H9 (cell line): Measurements from ENCODE around the gene RIT2. TPM values are rescaled to one million over a fixed set of nuclear protein-coding genes. Genes with fewer than 3 reads are reported as not detected.

Experiments used
- DNase-seq: peaks from one replicate; pipeline ENCODE4 v3.0.0-alpha.2; 2017
- H2AFZ ChIP-seq: one replicate; pipeline ENCODE4 v1.6.1; 2013; ENCODE audit warnings: mild to moderate bottlenecking, low read length, control low read depth, moderate library complexity
- H2AK5ac ChIP-seq: 2 replicates; pipeline ENCODE4 v1.6.1; 2013; ENCODE audit warnings: low read length, control low read depth, mixed read lengths; ENCODE audit not compliant: insufficient read length
- H2BK120ac ChIP-seq: one replicate; pipeline ENCODE4 v1.6.1; 2013; ENCODE audit warnings: low read depth, mild to moderate bottlenecking, low read length, control low read depth, inconsistent platforms; ENCODE audit not compliant: poor library complexity, severe bottlenecking
- H2BK12ac ChIP-seq: 2 replicates; pipeline ENCODE4 v1.6.1; 2013; ENCODE audit warnings: low read length, control low read depth, mixed read lengths, low read depth; ENCODE audit not compliant: insufficient read length
- H2BK15ac ChIP-seq: 2 replicates; pipeline ENCODE4 v1.6.1; 2013; ENCODE audit warnings: low read depth, low read length, control low read depth
- H2BK20ac ChIP-seq: one replicate; pipeline ENCODE4 v1.6.1; 2013; ENCODE audit warnings: low read depth, mild to moderate bottlenecking, low read length, control low read depth, inconsistent platforms; ENCODE audit not compliant: poor library complexity, severe bottlenecking
- H2BK5ac ChIP-seq: 2 replicates; pipeline ENCODE4 v1.6.1; 2013; ENCODE audit warnings: low read length, control low read depth, mixed read lengths; ENCODE audit not compliant: insufficient read length
- H3K14ac ChIP-seq: 2 replicates; pipeline ENCODE4 v1.6.1; 2013; ENCODE audit warnings: low read length, control low read depth; ENCODE audit not compliant: insufficient read depth
- H3K18ac ChIP-seq: 2 replicates; pipeline ENCODE4 v1.6.1; 2013; ENCODE audit warnings: low read depth, mild to moderate bottlenecking, mixed read lengths, low read length, control low read depth; ENCODE audit not compliant: insufficient read length
- H3K23ac ChIP-seq: 2 replicates; pipeline ENCODE4 v1.6.1; 2013; ENCODE audit warnings: low read length, control low read depth, mixed read lengths, low read depth; ENCODE audit not compliant: insufficient read length
- H3K23me2 ChIP-seq: 2 replicates; pipeline ENCODE4 v1.6.1; 2013; ENCODE audit warnings: low read depth, mild to moderate bottlenecking, mixed read lengths, low read length, control low read depth; ENCODE audit not compliant: insufficient read length, poor library complexity, severe bottlenecking
- H3K27ac ChIP-seq: 2 replicates; pipeline ENCODE4 v1.5.1; 2013; ENCODE audit warnings: low read length, control low read depth, mixed read lengths, low read depth; ENCODE audit not compliant: insufficient read length
- H3K27me3 ChIP-seq: 2 replicates; pipeline ENCODE4 v1.6.1; 2013; ENCODE audit warnings: low read length, control low read depth, inconsistent platforms; ENCODE audit not compliant: insufficient read depth
- H3K4ac ChIP-seq: 2 replicates; pipeline ENCODE4 v1.6.1; 2013; ENCODE audit warnings: low read depth, mild to moderate bottlenecking, control low read depth, inconsistent platforms, low read length, moderate library complexity
- H3K4me1 ChIP-seq: 2 replicates; pipeline ENCODE4 v1.6.1; 2013; ENCODE audit warnings: low read length, control low read depth, inconsistent platforms; ENCODE audit not compliant: insufficient read depth
- H3K4me2 ChIP-seq: 2 replicates; pipeline ENCODE4 v1.6.1; 2013; ENCODE audit warnings: low read length, control low read depth, mixed read lengths; ENCODE audit not compliant: insufficient read length, insufficient read depth
- H3K56ac ChIP-seq: 2 replicates; pipeline ENCODE4 v1.6.1; 2013; ENCODE audit warnings: low read depth, mild to moderate bottlenecking, mixed read lengths, low read length, control low read depth; ENCODE audit not compliant: insufficient read length
- H3K79me1 ChIP-seq: 2 replicates; pipeline ENCODE4 v1.6.1; 2013; ENCODE audit warnings: low read depth, mild to moderate bottlenecking, moderate library complexity, low read length, control low read depth, inconsistent platforms; ENCODE audit not compliant: insufficient read depth, poor library complexity, severe bottlenecking
- H3K79me2 ChIP-seq: 2 replicates; pipeline ENCODE4 v1.6.1; 2013; ENCODE audit warnings: low read length, control low read depth, inconsistent platforms; ENCODE audit not compliant: insufficient read depth
- H3K9ac ChIP-seq: 2 replicates; pipeline ENCODE4 v1.6.1; 2013; ENCODE audit warnings: low read length, control low read depth, mixed read lengths; ENCODE audit not compliant: insufficient read length; ENCODE audit errors: extremely low read depth
- H3K9me3 ChIP-seq: one replicate; pipeline ENCODE4 v1.6.1; 2013; ENCODE audit warnings: low read depth, low read length, inconsistent platforms; ENCODE audit not compliant: control insufficient read depth
- H3T11ph ChIP-seq: one replicate; pipeline ENCODE4 v1.6.1; 2013; ENCODE audit warnings: mild to moderate bottlenecking, low read length, control low read depth, inconsistent platforms
- H4K20me1 ChIP-seq: one replicate; pipeline ENCODE4 v1.6.1; 2013; ENCODE audit not compliant: control insufficient read depth, insufficient read length, insufficient read depth
- H4K5ac ChIP-seq: 2 replicates; pipeline ENCODE4 v1.6.1; 2013; ENCODE audit warnings: low read depth, mild to moderate bottlenecking, mixed read lengths, low read length, control low read depth; ENCODE audit not compliant: insufficient read length
- H4K8ac ChIP-seq: replicated peaks from 2 replicates; pipeline ENCODE4 v1.6.1; 2013; ENCODE audit warnings: low read length, control low read depth, mixed read lengths, low read depth; ENCODE audit not compliant: insufficient read length
- H4K91ac ChIP-seq: 2 replicates; pipeline ENCODE4 v1.6.1; 2013; ENCODE audit warnings: low read depth, mild to moderate bottlenecking, moderate library complexity, mixed read lengths, low read length, control low read depth; ENCODE audit not compliant: insufficient read length
- H3K27ac Mint-ChIP-seq, 3 experiments: 2 replicates in 2 of 3; 3 replicates in 1 of 3; pipeline ENCODE4 v1.8.0; 2020 to 2021; ENCODE audit warnings: mixed read lengths in 3 of 3, mild to moderate bottlenecking in 1 of 3, moderate library complexity in 1 of 3
- H3K27me3 Mint-ChIP-seq: 2 replicates; pipeline ENCODE4 v1.8.0; 2021; ENCODE audit warnings: low read depth, mild to moderate bottlenecking, moderate library complexity, mixed read lengths
- H3K36me3 Mint-ChIP-seq, 3 experiments: 2 replicates in 2 of 3; 3 replicates in 1 of 3; pipeline ENCODE4 v1.8.0; 2020 to 2021; ENCODE audit warnings: low read depth in 3 of 3, mixed read lengths in 3 of 3; ENCODE audit not compliant: insufficient read depth in 1 of 3
- H3K4me1 Mint-ChIP-seq, 2 experiments: 2 replicates each; pipeline ENCODE4 v1.8.0; 2020; ENCODE audit warnings: mixed read lengths in 2 of 2
- H3K4me3 Mint-ChIP-seq, 2 experiments: 2 replicates in 1 of 2; 3 replicates in 1 of 2; pipeline ENCODE4 v1.8.0; 2020 to 2021; ENCODE audit warnings: mild to moderate bottlenecking in 2 of 2, mixed read lengths in 2 of 2, moderate library complexity in 1 of 2
- H3K9me3 Mint-ChIP-seq, 2 experiments: 2 replicates in 1 of 2; 3 replicates in 1 of 2; pipeline ENCODE4 v1.8.0; 2020; ENCODE audit warnings: mild to moderate bottlenecking in 2 of 2, mixed read lengths in 2 of 2, moderate library complexity in 1 of 2
- WGBS: extraction: QIAGEN DNeasy Blood & Tissue Kit; methylation state at CpG from one replicate; pipeline ENCODE4 v1.1.7; 2013; ENCODE audit warnings: missing lambda C conversion rate, low lambda C conversion rate, mixed read lengths; ENCODE audit not compliant: insufficient read length; ENCODE audit errors: extremely low coverage; 5-methylcytosine and 5-hydroxymethylcytosine counted together
- total RNA-seq: library from RNA; stranded (reverse); gene quantifications from 2 replicates; pipeline ENCODE4 v1.2.1, GENCODE V29; 2021
- TF ChIP-seq, protein P1 (sequence below): fragments of 200-600 bp; sonication (generic); conservative IDR thresholded peaks from 3 replicates; pipeline ENCODE4 v1.8.0; 2021; ENCODE audit warnings: antibody characterized with exemption, mild to moderate bottlenecking

Gene RIT2
- total RNA-seq, 1 experiment from 2014 or later: 1.2 TPM

- Histone ChIP-seq H2BK120ac (no peak overlapping the region), H2BK15ac (no peak overlapping the region), H3K27me3 (no peaks in the 10 kb centered on the region; the same call in 1 of the 2 replicates), H4K91ac (no peak overlapping the region), H3K18ac (no peak overlapping the region), H3K9ac (no peak overlapping the region), H3T11ph (no peak overlapping the region), H3K27ac (no peak overlapping the region), H3K79me2 (no peaks in the 10 kb centered on the region), H3K14ac (no peak overlapping the region), H2AFZ (no peak overlapping the region), H2BK12ac (no peak overlapping the region), H3K4me2 (no peak overlapping the region), H4K5ac (no peak overlapping the region), H3K79me1 (no peaks in the 10 kb centered on the region), H3K56ac (no peak overlapping the region), H3K4me1 (no peaks in the 10 kb centered on the region), H3K23ac (no peak overlapping the region), H2AK5ac (no peak overlapping the region), H3K23me2 (no peaks in the 10 kb centered on the region), H2BK5ac (no peak overlapping the region), H3K4ac (no peak overlapping the region), H4K8ac (no peak overlapping the region), H3K9me3 (no peaks in the 10 kb centered on the region), H2BK20ac (no peak overlapping the region), H4K20me1 (no peaks in the 10 kb centered on the region)
- Mint-ChIP-seq H3K9me3 (peaks cover 3 to 6% of the 10 kb centered on the region in 2 experiments; a peak in 3 of 5 replicates), H3K4me1 (no peaks in the 10 kb centered on the region), H3K27ac (no peak overlapping the region), H3K27me3 (no peaks in the 10 kb centered on the region), H3K4me3 (no peak overlapping the region), H3K36me3 (peaks cover 0 to 8% (median 7%) of the 10 kb centered on the region in 3 experiments; a peak in 2 of 7 replicates)
- TF ChIP-seq, protein P1, sequence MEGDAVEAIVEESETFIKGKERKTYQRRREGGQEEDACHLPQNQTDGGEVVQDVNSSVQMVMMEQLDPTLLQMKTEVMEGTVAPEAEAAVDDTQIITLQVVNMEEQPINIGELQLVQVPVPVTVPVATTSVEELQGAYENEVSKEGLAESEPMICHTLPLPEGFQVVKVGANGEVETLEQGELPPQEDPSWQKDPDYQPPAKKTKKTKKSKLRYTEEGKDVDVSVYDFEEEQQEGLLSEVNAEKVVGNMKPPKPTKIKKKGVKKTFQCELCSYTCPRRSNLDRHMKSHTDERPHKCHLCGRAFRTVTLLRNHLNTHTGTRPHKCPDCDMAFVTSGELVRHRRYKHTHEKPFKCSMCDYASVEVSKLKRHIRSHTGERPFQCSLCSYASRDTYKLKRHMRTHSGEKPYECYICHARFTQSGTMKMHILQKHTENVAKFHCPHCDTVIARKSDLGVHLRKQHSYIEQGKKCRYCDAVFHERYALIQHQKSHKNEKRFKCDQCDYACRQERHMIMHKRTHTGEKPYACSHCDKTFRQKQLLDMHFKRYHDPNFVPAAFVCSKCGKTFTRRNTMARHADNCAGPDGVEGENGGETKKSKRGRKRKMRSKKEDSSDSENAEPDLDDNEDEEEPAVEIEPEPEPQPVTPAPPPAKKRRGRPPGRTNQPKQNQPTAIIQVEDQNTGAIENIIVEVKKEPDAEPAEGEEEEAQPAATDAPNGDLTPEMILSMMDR: no peak
- no CpG with 5 or more reads among the region's 2 CpGs for WGBS
- no peak for DNase-seq
Measured at GRCh38 chr18:43093646-43094045, 21.8 kb downstream of the RIT2 start.
